HG03565 (cell line): ENCODE measurements around the gene CR1L.
"Not testable (repeated sequence)": the region's sequence is repeated elsewhere in the genome, so short reads cannot be mapped to it uniquely, and the experiment has no call there.

Source experiments
- ATAC-seq: cut with Tn5 transposase; IDR thresholded peaks from one replicate; pipeline ENCODE4 v1.9.1; 2021; ENCODE audit warnings: mild to moderate bottlenecking, moderate library complexity; ENCODE audit not compliant: unreplicated experiment

The CR1L gene

DNA sequence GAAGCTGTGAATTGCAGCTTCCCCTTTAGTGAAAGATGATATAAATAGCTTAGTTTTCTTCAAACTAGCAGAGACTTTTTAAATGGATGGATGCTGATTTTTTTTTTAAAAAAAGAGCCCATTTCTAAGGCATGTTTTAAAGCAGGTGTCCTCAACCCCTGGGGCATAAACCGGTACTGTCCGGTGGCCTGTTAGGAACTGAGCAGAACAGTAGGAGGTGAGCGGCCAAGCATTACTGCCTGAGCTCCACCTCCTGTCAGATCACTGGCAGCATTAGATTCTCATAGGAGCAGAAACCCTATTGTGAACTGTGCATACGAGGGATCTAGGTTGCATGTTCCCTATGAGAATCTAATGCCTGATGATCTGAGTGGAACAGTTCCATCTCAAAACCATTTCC is 31.2 kb downstream of the CR1L start:
- ATAC-seq = no peak

- not testable (repeated sequence) for ATAC-seq
Observed at GRCh38 chr1:207680590-207681388, 35.9 kb downstream of the CR1L start.

DNA sequence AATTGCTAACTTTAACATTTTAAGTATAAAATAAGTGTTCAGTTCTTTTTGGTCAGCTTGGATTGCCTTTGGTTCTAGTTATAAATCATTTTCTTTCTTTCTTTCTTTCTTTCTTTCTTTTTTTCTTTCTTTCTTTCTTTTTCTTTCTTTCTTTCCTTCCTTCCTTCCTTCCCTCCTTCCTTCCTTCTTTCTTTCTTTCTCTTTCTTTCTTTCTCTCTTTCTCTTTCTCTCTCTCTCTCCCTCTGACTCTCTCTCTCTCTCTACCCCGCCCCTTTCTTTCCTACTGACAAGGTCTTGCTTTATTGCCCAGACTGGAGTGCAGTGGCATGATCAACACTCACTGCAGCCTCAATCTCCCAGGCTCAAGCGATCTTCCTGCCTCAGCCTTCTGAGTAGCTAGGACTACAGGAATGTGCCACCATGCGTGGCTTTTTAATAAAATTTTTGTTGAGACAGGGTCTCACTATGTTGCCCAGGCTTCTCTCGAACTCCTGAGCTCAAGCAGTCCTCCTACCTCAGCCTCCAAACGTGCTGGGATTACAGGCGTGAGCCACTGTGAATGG is 38.0 kb downstream of the CR1L start:
- not testable (repeated sequence) for ATAC-seq

GRCh38 chr1:207690551-207690950 is 45.6 kb downstream of the CR1L start:
- not testable (repeated sequence) for ATAC-seq

- ATAC-seq = no peak
Observed at GRCh38 chr1:207691010-207691409, 46.1 kb downstream of the CR1L start.

GRCh38 chr1:207691841-207692240 is 46.9 kb downstream of the CR1L start:
- ATAC-seq = no peak

DNA sequence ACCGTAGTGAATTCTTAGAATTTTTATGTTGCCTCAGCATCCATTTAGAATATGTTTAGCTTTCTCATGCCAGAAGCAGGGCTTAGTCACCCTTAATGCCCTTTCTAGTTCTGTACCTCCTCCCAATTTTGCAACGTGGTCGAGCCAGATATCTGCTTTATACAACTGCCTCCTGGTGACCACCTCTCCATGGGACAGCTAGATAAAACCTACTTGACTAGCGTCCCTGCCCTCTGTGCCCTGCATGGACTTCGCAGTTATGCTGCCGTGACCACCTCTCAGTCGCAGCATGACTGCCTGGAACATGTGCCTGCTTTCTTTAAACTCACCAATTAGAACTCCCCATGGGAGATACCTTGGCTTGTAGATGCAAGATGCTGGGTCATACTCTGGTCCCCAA is 47.4 kb downstream of the CR1L start:
- not testable (repeated sequence) for ATAC-seq

- ATAC-seq = no peak
Observed at GRCh38 chr1:207695891-207696290, 51.0 kb downstream of the CR1L start.

GRCh38 chr1:207698822-207699483 is 54.0 kb downstream of the CR1L start:
- no peak for ATAC-seq

DNA sequence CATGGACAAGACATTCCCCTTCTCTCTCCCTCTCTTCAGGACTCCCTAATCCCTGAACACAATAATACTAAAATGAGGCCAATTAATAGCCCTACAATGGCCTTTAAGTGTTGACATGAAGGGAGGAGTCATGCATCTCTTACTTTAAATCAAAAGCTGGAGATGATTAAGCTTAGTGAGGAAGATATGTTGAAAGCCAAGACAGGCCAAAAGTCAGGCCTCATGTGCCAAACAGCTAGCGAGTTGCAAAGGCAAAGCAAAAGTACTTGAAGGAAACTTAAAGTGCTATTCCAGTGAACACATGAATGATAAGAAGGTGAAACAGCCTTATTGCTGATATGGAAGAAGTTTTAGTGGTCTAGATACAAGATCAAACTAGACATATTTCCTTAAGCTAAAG is 57.4 kb downstream of the CR1L start:
- ATAC-seq = no peak

DNA sequence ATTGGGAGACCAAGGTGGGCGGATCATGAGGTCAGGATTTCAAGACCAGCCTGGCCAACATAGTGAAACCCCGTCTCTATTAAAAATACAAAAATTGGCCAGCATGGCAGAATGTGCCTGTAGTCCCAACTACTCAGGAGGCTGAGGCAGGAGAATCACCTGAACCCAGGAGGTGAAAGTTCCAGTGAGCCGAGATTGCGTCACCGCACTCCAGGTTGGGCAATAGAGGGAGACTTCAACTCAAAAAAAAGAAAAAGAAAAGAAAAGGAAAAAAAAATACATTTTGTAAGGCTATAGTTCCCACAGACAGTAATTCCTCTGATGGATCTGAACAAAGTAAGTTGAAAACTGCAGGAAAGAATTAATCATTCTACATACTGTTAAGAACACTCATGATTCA is 58.8 kb downstream of the CR1L start:
- ATAC-seq = no peak

- ATAC-seq = not testable (repeated sequence)
Observed at GRCh38 chr1:207708004-207708403, 63.1 kb downstream of the CR1L start.

DNA sequence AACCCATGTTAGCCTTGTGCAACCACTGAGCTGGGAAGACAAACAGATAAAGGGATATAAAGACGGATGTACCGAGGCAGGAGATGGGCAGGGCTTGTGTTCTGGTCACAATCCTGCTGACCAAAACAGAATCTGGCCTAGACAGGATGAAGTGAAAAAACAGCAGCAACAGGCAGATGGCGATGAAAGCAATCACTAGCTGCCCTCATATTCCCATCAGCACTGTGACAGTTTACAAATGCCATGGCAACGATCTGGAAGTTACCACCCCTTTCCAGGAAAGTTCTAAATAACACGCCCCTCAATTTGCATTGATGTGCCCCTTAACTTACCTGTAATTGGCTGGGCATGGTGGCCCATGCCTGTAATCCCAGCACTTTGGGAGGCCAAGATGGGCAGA is 66.4 kb downstream of the CR1L start:
- no peak for ATAC-seq

DNA sequence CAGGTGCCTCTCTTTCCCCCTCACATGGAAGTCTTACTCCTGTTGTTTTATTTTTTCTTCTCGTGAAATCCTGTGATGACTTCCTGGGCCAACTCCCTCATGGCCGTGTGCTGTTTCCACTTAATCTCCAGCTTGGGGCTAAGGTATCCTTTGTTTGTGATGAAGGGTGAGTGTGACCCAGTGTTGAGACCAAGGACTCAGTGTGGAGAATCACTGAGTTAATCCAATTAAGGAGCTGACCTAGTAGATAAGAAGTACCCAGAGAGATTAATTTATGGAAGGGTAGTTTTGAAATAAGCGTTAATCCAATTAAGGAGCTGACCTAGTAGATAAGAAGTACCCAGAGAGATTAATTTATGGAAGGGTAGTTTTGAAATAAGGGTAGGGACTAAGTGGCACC is 67.8 kb downstream of the CR1L start:
- ATAC-seq = not testable (repeated sequence)

DNA sequence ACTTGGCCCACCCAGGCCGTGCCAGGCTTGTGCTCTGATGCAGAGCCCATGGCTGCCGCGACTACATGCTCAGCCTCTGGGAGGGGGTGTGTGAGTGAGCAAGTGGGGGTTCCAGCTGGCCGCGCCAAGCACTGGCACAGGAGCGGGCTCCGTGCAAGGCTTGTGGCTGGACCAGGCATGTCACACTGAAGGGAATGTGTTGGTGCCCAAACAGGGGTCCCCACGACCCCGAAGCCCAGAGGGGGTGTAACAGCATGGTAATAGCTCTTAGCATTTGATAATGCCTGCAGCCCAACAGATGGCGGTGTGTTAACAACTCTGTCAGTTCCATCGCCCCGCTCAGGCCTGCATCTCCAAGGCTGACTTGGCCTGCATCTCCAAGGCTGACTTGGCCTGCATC is 68.6 kb downstream of the CR1L start:
- no peak for ATAC-seq

DNA sequence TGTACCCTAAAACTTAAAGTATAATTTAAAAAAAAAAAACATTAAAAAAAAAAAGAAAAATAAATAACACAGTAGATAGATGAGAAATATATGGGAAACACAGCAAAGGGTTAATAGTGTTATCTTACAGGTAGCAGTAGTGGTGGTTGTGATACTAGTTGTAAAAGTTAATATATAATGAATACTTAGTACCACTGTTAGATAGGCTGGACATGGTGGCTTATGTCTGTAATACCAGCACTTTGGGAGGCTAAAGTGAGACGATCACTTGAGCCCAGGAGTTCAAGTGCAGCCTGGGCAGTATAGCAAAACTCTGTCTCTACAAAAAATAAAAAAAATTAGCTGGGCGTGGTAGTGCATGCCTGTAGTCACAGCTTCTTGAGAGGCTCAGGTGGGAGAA is 74.3 kb downstream of the CR1L start:
- no peak for ATAC-seq

- not testable (repeated sequence) for ATAC-seq
Observed at GRCh38 chr1:207728200-207728858, 83.4 kb downstream of the CR1L start.

GRCh38 chr1:207737503-207738157 is 92.7 kb downstream of the CR1L start:
- ATAC-seq = not testable (repeated sequence)

GRCh38 chr1:207738158-207738659 is 93.3 kb downstream of the CR1L start:
- not testable (repeated sequence) for ATAC-seq

GRCh38 chr1:207740207-207740606 is 95.3 kb downstream of the CR1L start:
- ATAC-seq = no peak
